Natural killer cell (primary cell): ENCODE results near the gene LRRN2. TPM values are rescaled to one million over a fixed set of nuclear protein-coding genes. Genes with fewer than 3 reads are reported as not detected.

Experiments
- ATAC-seq, 3 donors: fragments of 150-1000 bp in 2 of 3; fragments of 200-7000 bp in 1 of 3; cut with Tn5 transposase; 1 replicate in 1 of 3; 2 replicates in 2 of 3; pipeline ENCODE4 v1.10.0; 2021; ENCODE audit warnings: mild to moderate bottlenecking in 2 of 3, moderate library complexity in 2 of 3
- DNase-seq, 2 donors: peaks; one replicate each; pipeline versions ENCODE4 v3.0.0 to v3.0.0-alpha.2; 2013 to 2021; ENCODE audit warnings: mixed read lengths in 1 of 2
- H3K27ac ChIP-seq: one replicate; pipeline ENCODE4 v1.5.1; 2013; ENCODE audit warnings: mild to moderate bottlenecking, low read length
- H3K27me3 ChIP-seq: one replicate; pipeline ENCODE4 v1.6.1; 2013; ENCODE audit warnings: low read length; ENCODE audit not compliant: control insufficient read depth, insufficient read depth
- H3K36me3 ChIP-seq: one replicate; pipeline ENCODE4 v1.6.1; 2013; ENCODE audit warnings: low read length; ENCODE audit not compliant: control insufficient read depth, insufficient read depth
- H3K4me1 ChIP-seq: one replicate; pipeline ENCODE4 v1.6.1; 2013; ENCODE audit warnings: low read length; ENCODE audit not compliant: control insufficient read depth, insufficient read depth
- H3K4me3 ChIP-seq: one replicate; pipeline ENCODE4 v1.5.1; 2013; ENCODE audit warnings: low read length
- H3K9me3 ChIP-seq: one replicate; pipeline ENCODE4 v1.6.1; 2013; ENCODE audit warnings: low read length; ENCODE audit not compliant: control insufficient read depth, insufficient read depth
- H3K27ac Mint-ChIP-seq, 2 donors: one replicate each; pipeline ENCODE4 v1.8.0; 2022; ENCODE audit warnings: mild to moderate bottlenecking in 2 of 2, mixed read lengths in 2 of 2, moderate library complexity in 1 of 2
- H3K27me3 Mint-ChIP-seq, 2 donors: one replicate each; pipeline ENCODE4 v1.8.0; 2022; ENCODE audit warnings: low read depth in 2 of 2, mixed read lengths in 2 of 2
- H3K36me3 Mint-ChIP-seq: one replicate; pipeline ENCODE4 v1.8.0; 2022; ENCODE audit warnings: mixed read lengths
- H3K4me1 Mint-ChIP-seq, 2 donors: one replicate each; pipeline ENCODE4 v1.8.0; 2022; ENCODE audit warnings: mixed read lengths in 2 of 2
- H3K4me3 Mint-ChIP-seq: one replicate; pipeline ENCODE4 v1.8.0; 2022; ENCODE audit warnings: mild to moderate bottlenecking, moderate library complexity, mixed read lengths
- H3K9me3 Mint-ChIP-seq, 2 donors: one replicate each; pipeline ENCODE4 v1.8.0; 2022; ENCODE audit warnings: mixed read lengths in 2 of 2
- WGBS: methylation state at CpG from one replicate; pipeline ENCODE4 v1.1.7; 2013; ENCODE audit warnings: missing lambda C conversion rate; ENCODE audit not compliant: insufficient coverage; 5-methylcytosine and 5-hydroxymethylcytosine counted together
- intact Hi-C: fragments of 100-400 bp; cut with micrococcal nuclease; formaldehyde crosslinking; loops from one replicate; pipeline ENCODE4 v1.14.2; 2022
- total RNA-seq, 4 donors: library from RNA; stranded (reverse); fragments of 120-200 nt in 1 of 4; gene quantifications; one replicate each; pipeline versions ENCODE4 v1.2.3 to v1.2.4, GENCODE V29; 2013 to 2022
- TF ChIP-seq, protein P1 (sequence below): fragments of 200-600 bp; IDR thresholded peaks from one replicate; pipeline ENCODE4 v1.8.0; 2022; ENCODE audit warnings: antibody characterized with exemption

Gene LRRN2
- total RNA-seq, 3 donors from 2014 or later (not counting 1 experiment from before 2014, with no cell fraction given) = 0.10 to 0.27 TPM; not detected in 1

DNA sequence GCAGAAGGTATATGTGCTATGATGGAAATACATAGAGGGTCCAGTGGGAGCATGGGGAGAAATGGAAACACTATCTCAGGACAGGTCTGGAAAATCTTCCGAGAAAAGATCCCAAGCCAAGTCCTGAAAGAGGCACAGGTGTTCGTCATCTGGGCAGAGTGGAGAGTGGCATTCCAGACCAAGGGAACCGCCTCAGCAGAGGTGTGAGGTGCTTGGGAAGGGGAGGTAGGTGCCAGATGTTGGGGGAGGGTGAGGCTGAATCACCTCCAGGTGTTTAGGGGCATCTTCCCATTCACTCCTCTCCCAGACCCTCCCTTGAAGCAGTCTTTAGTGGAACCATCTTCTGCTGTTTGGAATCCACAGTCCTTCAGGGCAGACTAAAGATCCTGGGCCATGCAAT is 23.5 kb upstream of the LRRN2 start:
- peaks cover 32 to 47% of the 10 kb centered on the region in 2 donors for H3K27me3 Mint-ChIP-seq
- WGBS = 84% methylated on average over 3 of the region's 3 CpGs
- ATAC-seq = no peak

DNA sequence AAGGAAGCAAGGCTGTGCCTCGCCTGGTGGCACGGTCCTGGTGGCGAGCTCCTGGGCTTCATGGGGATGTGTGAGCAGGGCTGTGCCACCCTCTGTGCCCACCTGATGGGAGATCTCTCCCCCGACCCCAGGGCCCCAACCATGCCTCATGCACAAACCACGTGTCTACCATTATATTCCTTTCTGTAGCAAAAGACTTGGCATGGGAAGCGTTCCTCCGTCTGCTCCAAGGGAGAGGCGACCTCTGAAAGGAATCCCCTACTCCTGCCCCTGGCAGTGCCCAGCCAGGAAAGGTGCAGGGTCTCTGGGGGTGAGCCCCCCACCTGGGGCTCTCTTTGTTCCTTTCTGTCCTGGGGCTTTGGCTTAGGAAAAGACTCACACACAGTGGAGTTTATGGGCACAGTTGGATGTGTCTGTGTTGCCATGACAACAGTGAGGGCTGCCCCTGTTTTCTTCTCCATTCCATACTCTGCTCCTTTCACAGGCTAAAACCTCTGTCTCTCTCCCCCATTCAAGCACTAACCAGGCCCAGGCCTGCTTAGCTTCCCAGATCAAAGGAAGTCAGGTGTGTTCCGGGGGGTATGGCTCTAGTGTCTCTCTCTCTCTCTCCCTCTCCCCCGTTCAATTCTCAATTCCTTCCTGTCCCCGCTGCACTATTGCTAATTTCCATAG is 21.4 kb upstream of the LRRN2 start:
- TF ChIP-seq, protein P1, sequence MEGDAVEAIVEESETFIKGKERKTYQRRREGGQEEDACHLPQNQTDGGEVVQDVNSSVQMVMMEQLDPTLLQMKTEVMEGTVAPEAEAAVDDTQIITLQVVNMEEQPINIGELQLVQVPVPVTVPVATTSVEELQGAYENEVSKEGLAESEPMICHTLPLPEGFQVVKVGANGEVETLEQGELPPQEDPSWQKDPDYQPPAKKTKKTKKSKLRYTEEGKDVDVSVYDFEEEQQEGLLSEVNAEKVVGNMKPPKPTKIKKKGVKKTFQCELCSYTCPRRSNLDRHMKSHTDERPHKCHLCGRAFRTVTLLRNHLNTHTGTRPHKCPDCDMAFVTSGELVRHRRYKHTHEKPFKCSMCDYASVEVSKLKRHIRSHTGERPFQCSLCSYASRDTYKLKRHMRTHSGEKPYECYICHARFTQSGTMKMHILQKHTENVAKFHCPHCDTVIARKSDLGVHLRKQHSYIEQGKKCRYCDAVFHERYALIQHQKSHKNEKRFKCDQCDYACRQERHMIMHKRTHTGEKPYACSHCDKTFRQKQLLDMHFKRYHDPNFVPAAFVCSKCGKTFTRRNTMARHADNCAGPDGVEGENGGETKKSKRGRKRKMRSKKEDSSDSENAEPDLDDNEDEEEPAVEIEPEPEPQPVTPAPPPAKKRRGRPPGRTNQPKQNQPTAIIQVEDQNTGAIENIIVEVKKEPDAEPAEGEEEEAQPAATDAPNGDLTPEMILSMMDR = no peak
- Histone ChIP-seq H3K27me3 (no peaks in the 10 kb centered on the region), H3K4me3 (no peak overlapping the region), H3K36me3 (no peaks in the 10 kb centered on the region), H3K9me3 (no peaks in the 10 kb centered on the region), H3K4me1 (no peaks in the 10 kb centered on the region), H3K27ac (no peak overlapping the region)
- 77% methylated on average over 11 of the region's 11 CpGs for WGBS
- H3K4me3 Mint-ChIP-seq = no peak overlapping the region
- H3K27me3 Mint-ChIP-seq = peaks cover 25 to 27% of the 10 kb centered on the region in 2 donors
- no peak overlapping the region for H3K27ac Mint-ChIP-seq
- no peaks in the 10 kb centered on the region for H3K9me3 Mint-ChIP-seq
- intact Hi-C loops = no loop called here
- no peaks in the 10 kb centered on the region for H3K36me3 Mint-ChIP-seq
- DNase-seq (peak in 1 of 2 donors; percentile 19), ATAC-seq (no peak)
- no peaks in the 10 kb centered on the region for H3K4me1 Mint-ChIP-seq

More for the DNA sequence above, 23.5 kb upstream of the LRRN2 start:
- no peaks in the 10 kb centered on the region for H3K36me3 ChIP-seq
- H3K4me1 ChIP-seq = no peaks in the 10 kb centered on the region
- no peak overlapping the region for H3K27ac ChIP-seq
- H3K4me3 ChIP-seq = no peak overlapping the region
- intact Hi-C loops = no loop called here
- DNase-seq = no peak
- Mint-ChIP-seq H3K4me1 (no peaks in the 10 kb centered on the region), H3K36me3 (no peaks in the 10 kb centered on the region), H3K4me3 (no peak overlapping the region), H3K27ac (no peak overlapping the region), H3K9me3 (no peaks in the 10 kb centered on the region)
- H3K9me3 ChIP-seq = no peaks in the 10 kb centered on the region
- TF ChIP-seq, protein P1 = no peak
- no peaks in the 10 kb centered on the region for H3K27me3 ChIP-seq

DNA sequence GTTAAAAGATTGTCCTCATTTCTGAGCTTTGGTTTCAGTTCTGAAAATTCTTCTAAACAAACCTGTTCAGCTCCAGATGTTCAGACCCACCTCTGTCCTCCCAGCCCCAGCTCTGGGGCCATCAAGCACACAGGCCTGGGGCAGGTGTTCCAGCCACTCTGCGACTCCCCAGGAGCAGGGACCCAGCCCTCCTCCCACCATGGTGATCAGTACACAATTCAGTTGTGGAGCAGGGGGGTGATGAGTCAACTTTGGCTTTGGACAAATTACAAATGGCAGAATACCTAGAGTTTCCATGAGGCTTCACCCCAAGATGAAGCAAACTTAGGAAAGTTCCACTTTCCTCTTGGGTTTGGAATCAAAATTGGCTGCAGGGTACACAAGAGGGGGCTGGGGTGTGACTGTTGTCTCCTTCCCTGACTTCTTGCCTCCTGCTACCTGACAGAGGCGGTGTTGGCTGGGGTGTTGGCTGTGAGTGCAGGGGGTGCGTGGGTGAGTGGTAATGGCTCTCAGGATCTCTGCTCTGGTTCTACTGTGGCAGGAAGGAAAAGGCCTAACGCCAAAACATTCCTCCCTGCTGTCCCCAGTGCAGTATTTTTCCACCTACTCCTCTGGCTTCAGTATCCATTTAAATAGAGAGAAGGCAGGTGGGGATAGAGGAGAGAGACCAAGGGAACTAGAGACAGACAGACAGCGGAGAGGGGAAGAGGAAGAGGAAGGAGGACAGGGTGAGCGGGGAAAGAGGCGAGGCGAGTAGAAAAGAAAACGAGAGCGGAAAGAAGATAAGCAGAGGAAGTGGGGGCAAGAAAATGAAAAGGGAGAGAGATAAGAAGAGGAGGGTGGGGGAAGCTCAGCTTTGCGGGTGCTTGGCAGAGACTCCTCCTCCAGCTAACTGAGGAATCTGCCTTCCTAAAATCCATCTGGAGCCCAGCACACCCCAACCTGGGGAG is 20.6 kb upstream of the LRRN2 start:
- H3K4me3 Mint-ChIP-seq = no peak overlapping the region
- DNase-seq (no peak), ATAC-seq (no peak)
- H3K4me1 Mint-ChIP-seq = no peaks in the 10 kb centered on the region
- no peak overlapping the region for H3K27ac ChIP-seq
- no peaks in the 10 kb centered on the region for H3K4me1 ChIP-seq
- H3K27ac Mint-ChIP-seq = no peak overlapping the region
- peaks cover 18 to 24% of the 10 kb centered on the region in 2 donors for H3K27me3 Mint-ChIP-seq
- H3K9me3 ChIP-seq = no peaks in the 10 kb centered on the region
- TF ChIP-seq, protein P1 = no peak
- H3K9me3 Mint-ChIP-seq = no peaks in the 10 kb centered on the region
- 63% methylated on average over 8 of the region's 11 CpGs for WGBS
- no peaks in the 10 kb centered on the region for H3K36me3 Mint-ChIP-seq
- intact Hi-C loops = no loop called here
- no peaks in the 10 kb centered on the region for H3K36me3 ChIP-seq
- H3K27me3 ChIP-seq = no peaks in the 10 kb centered on the region
- no peak overlapping the region for H3K4me3 ChIP-seq
